ENCODE results near the gene AK9.

Gene AK9

DNA sequence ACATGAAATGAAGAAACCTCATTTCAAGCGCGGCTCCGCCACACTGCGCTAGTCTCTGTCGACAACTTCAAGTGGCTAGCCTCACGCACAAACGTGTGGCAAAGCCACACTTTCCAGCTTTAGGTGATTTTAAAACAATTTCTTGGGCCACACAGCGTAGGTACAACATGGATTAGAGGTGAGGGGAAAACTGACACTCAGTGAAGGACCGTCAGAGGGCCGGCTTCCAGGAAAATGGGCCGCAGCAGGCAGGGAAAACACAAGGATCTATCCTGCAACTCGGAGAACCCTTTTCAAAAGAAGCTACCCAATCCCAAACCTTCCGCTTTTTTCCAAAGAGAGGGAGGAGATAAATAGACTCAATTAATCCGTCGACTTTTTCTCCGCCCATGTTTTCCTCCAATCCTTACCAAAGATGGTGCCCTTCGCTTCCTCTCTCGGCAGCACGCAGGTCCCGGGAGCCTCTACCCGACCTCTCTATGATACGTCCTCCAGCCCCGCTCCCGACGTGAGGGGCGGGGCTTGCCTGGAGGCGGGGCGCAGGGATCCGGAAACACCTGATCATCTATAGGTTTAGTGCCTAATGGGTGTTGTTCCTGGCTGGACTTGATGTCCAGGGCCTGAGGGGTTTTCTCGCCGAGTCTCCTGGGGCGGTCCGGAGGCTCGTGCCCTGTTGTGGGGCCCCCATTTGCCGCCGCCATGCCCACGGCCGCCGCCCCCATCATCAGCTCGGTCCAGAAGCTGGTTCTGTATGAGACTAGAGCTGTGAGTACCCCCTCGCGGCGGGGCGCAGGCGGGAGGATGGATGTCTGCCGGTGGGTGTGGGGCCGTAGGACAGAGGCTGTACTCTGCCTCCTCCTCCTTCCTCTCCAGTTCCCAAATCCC is at the start of gene AK9, which contains the start of gene FIG4:
AK9 (minus strand) TSS at position 466 of the 885 bp plus-strand sequence. CDS start 15,457 bp downstream, outside the sequence.
FIG4 (plus strand) TSS at position 560 of the 885 bp plus-strand sequence; CDS start at position 700, 140 bp downstream.
- Histone ChIP-seq H4K20me1 (ENCODE audit: insufficient read depth, low read length, poor library complexity, severe bottlenecking) (peaks cover 6% of the 10 kb centered on the region), H3K9ac (ENCODE audit: low read depth, low read length, poor library complexity, severe bottlenecking) (peak within 1 kb of the TSS; percentile 81), H3K4me2 (ENCODE audit: low read depth, low read length, poor library complexity, severe bottlenecking) (peak within 1 kb of the TSS; percentile 90), H3K4me3 (ENCODE audit: low read length, poor library complexity, severe bottlenecking) (peak within 1 kb of the TSS; percentile 85), H2AFZ (ENCODE audit: low read length) (peak within 1 kb of the TSS; percentile 96), H3K9me2 (replicated peaks; ENCODE audit: low read depth, low read length) (no peaks in the 10 kb centered on the region), H3K79me2 (ENCODE audit: insufficient read depth, low read length) (peaks cover 20% of the 10 kb centered on the region), H3K36me3 (ENCODE audit: insufficient read depth, low read length) (no peaks in the 10 kb centered on the region), H3K4me1 (ENCODE audit: insufficient read depth, low read length, poor library complexity, severe bottlenecking) (peaks cover 44% of the 10 kb centered on the region), H3K9me3 (ENCODE audit: insufficient read depth, low read depth, low read length) (no peaks in the 10 kb centered on the region), H3F3A (ENCODE audit: low read depth) (no peaks in the 10 kb centered on the region), H3K27me3 (ENCODE audit: insufficient read depth, low read length, poor library complexity, severe bottlenecking) (no peaks in the 10 kb centered on the region)
- TF ChIP-seq CTCF (conservative IDR thresholded peaks at IDR 0.05; ENCODE audit: low read length) (peak; percentile 46), EZH2phosphoT487 (IDR thresholded peaks at IDR 0.05; ENCODE audit: borderline replicate concordance) (no peak)

DNA sequence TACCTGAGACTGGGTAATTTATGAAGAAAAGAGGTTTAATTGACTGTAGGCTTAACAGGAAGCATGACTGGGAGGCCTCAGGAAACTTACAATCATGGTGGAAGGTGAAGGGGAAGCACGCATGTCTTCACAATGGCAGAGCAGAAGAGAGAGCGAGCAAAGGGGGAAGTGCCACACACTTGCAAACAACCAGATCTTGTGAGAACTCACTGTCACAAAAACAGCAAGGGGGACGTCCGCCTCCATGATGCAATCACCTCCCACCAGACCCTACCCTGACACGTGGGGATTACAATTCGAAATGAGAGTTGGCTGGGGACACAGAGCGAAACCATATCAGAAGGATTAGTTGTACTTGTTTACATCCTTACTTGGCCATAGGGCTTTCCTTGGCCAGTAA is 49.8 kb upstream of the AK9 start:
- Histone ChIP-seq H3K9me2 (replicated peaks; ENCODE audit: low read depth, low read length) (no peaks in the 10 kb centered on the region), H3K27me3 (ENCODE audit: insufficient read depth, low read length, poor library complexity, severe bottlenecking) (no peaks in the 10 kb centered on the region), H3K9me3 (ENCODE audit: insufficient read depth, low read depth, low read length) (no peaks in the 10 kb centered on the region), H4K20me1 (ENCODE audit: insufficient read depth, low read length, poor library complexity, severe bottlenecking) (no peaks in the 10 kb centered on the region), H2AFZ (ENCODE audit: low read length) (no peak overlapping the region), H3F3A (ENCODE audit: low read depth) (no peaks in the 10 kb centered on the region), H3K4me2 (ENCODE audit: low read depth, low read length, poor library complexity, severe bottlenecking) (no peak overlapping the region), H3K4me3 (ENCODE audit: low read length, poor library complexity, severe bottlenecking) (no peak overlapping the region), H3K9ac (ENCODE audit: low read depth, low read length, poor library complexity, severe bottlenecking) (no peak overlapping the region), H3K36me3 (ENCODE audit: insufficient read depth, low read length) (peaks cover 20% of the 10 kb centered on the region; the same call in 1 of the 2 replicates), H3K4me1 (ENCODE audit: insufficient read depth, low read length, poor library complexity, severe bottlenecking) (no peaks in the 10 kb centered on the region), H3K79me2 (ENCODE audit: insufficient read depth, low read length) (no peaks in the 10 kb centered on the region)
- no peak for TF ChIP-seq CTCF (conservative IDR thresholded peaks at IDR 0.05; ENCODE audit: low read length)
- TF ChIP-seq EZH2phosphoT487 (IDR thresholded peaks at IDR 0.05; ENCODE audit: borderline replicate concordance), result no peak

DNA sequence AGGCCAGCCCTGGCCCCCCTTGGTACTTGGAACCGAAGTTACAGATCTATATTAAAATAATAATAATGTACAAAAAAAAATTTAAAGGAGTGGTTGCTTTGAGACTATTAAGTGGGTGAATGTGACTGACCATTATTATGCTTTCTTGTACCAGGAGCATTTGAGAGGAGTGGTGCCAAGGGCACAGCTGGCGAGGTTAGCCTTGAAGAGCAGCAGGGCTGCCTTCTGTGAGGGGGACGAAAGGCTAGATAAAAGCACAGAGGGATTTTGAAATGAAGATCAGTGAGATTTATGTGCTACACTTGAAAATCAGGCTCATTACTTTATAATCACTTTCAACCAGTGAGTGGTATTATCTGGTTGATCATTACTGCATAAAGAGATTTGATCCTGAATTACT is 48.7 kb upstream of the AK9 start:
- Histone ChIP-seq H3K9me2 (replicated peaks; ENCODE audit: low read depth, low read length) (no peaks in the 10 kb centered on the region), H3K9ac (ENCODE audit: low read depth, low read length, poor library complexity, severe bottlenecking) (no peak overlapping the region), H4K20me1 (ENCODE audit: insufficient read depth, low read length, poor library complexity, severe bottlenecking) (no peaks in the 10 kb centered on the region), H3K79me2 (ENCODE audit: insufficient read depth, low read length) (no peaks in the 10 kb centered on the region), H3F3A (ENCODE audit: low read depth) (no peaks in the 10 kb centered on the region), H3K4me2 (ENCODE audit: low read depth, low read length, poor library complexity, severe bottlenecking) (no peak overlapping the region), H3K9me3 (ENCODE audit: insufficient read depth, low read depth, low read length) (no peaks in the 10 kb centered on the region), H2AFZ (ENCODE audit: low read length) (no peak overlapping the region), H3K4me1 (ENCODE audit: insufficient read depth, low read length, poor library complexity, severe bottlenecking) (no peaks in the 10 kb centered on the region), H3K4me3 (ENCODE audit: low read length, poor library complexity, severe bottlenecking) (no peak overlapping the region), H3K27me3 (ENCODE audit: insufficient read depth, low read length, poor library complexity, severe bottlenecking) (no peaks in the 10 kb centered on the region), H3K36me3 (ENCODE audit: insufficient read depth, low read length) (peaks cover 31% of the 10 kb centered on the region; the same call in 1 of the 2 replicates)
- no peak for TF ChIP-seq EZH2phosphoT487 (IDR thresholded peaks at IDR 0.05; ENCODE audit: borderline replicate concordance)
- TF ChIP-seq CTCF (conservative IDR thresholded peaks at IDR 0.05; ENCODE audit: low read length), result no peak
